H1 (cell line): ENCODE data around the gene LYPD1.

Experiments used
- BACH1 ChIP-seq: IDR thresholded peaks from 2 replicates; pipeline ENCODE4 v1.6.1; 2012; ENCODE audit warnings: low read length, improper control_type of control experiment
- BRCA1 ChIP-seq: IDR thresholded peaks from 2 replicates; pipeline ENCODE4 v1.6.1; 2012; ENCODE audit warnings: low read depth, low read length, improper control_type of control experiment
- CBX5 ChIP-seq: fragments of 300-800, 300-1000 bp; sonication (generic); IDR thresholded peaks from 2 replicates; pipeline ENCODE4 v1.7.1; 2016; ENCODE audit warnings: antibody characterized with exemption, low read length, low read depth
- CEBPB ChIP-seq: IDR thresholded peaks from 2 replicates; pipeline ENCODE4 v1.6.1; 2012; ENCODE audit warnings: low read depth, low read length
- E2F6 ChIP-seq: IDR thresholded peaks from 2 replicates; pipeline ENCODE4 v1.6.1; 2012; ENCODE audit warnings: inconsistent platforms
- FOSL1 ChIP-seq: IDR thresholded peaks from 2 replicates; pipeline ENCODE4 v1.6.1; 2011; ENCODE audit warnings: mild to moderate bottlenecking, low read depth, low read length, moderate library complexity; ENCODE audit not compliant: insufficient read depth
- POLR2A ChIP-seq, 2 experiments: IDR thresholded peaks; 1 replicate in 1 of 2; 2 replicates in 1 of 2; pipeline ENCODE4 v1.6.1; 2011; ENCODE audit warnings: low read depth in 2 of 2, low read length in 2 of 2, mild to moderate bottlenecking in 2 of 2; ENCODE audit errors: control extremely low read depth in 1 of 2
- POLR2AphosphoS5 ChIP-seq: IDR thresholded peaks from 2 replicates; pipeline ENCODE4 v1.6.1; 2011; ENCODE audit warnings: low read depth, low read length
- RAD21 ChIP-seq, 2 experiments: IDR thresholded peaks in 1 of 2; conservative IDR thresholded peaks in 1 of 2; 2 replicates each; pipeline ENCODE4 v1.6.1; 2011; ENCODE audit warnings: low read depth in 2 of 2, low read length in 2 of 2, improper control_type of control experiment in 1 of 2, inconsistent platforms in 1 of 2, mild to moderate bottlenecking in 1 of 2, moderate library complexity in 1 of 2
- TF ChIP-seq, protein P1 (sequence below), 3 experiments: IDR thresholded peaks; 1 replicate in 2 of 3; 2 replicates in 1 of 3; pipeline versions ENCODE4 v1.5.1 to v1.6.1; 2011; ENCODE audit warnings: low read length in 3 of 3, mild to moderate bottlenecking in 3 of 3, inconsistent platforms in 2 of 3, low read depth in 1 of 3, moderate library complexity in 1 of 3; ENCODE audit not compliant: insufficient read depth in 1 of 3; ENCODE audit errors: control extremely low read depth in 1 of 3
- TF ChIP-seq, protein P2 (sequence below): IDR thresholded peaks from 2 replicates; pipeline ENCODE4 v1.6.1; 2012; ENCODE audit warnings: inconsistent platforms

DNA sequence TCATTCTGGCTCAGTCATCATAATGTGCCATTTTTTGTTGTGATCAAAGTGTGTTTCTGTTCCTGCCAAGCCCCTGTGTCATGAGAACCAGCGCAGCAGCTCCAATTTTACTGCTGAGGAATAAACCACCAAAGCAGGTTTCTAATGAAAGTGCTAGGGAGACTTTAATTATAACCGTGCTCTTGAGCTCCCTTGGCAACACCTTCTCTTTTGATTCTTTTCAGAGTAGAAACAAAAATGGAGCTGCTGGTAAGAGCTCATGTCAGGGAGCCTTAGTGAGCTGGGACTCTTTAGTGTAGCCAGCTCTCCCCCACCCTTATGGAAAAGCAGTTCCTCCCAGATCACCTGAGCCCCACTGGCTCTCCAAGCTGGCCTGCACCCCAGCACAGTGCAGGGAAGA, 74.3 kb downstream of the LYPD1 start:
- TF ChIP-seq RAD21 (IDR thresholded peaks at IDR 0.05 in 1 of 2, conservative IDR thresholded peaks at IDR 0.05 in 1 of 2; ENCODE audit: low read depth in 2 of 2, low read length in 2 of 2) (no peak), FOSL1 (no peak), CBX5 (no peak), BACH1 (no peak), POLR2AphosphoS5 (no peak), POLR2A (IDR thresholded peaks at IDR 0.05; ENCODE audit: control extremely low read depth in 1 of 2, low read depth in 2 of 2, low read length in 2 of 2) (no peak), BRCA1 (no peak), CEBPB (no peak), E2F6 (no peak)
- TF ChIP-seq, protein P1, sequence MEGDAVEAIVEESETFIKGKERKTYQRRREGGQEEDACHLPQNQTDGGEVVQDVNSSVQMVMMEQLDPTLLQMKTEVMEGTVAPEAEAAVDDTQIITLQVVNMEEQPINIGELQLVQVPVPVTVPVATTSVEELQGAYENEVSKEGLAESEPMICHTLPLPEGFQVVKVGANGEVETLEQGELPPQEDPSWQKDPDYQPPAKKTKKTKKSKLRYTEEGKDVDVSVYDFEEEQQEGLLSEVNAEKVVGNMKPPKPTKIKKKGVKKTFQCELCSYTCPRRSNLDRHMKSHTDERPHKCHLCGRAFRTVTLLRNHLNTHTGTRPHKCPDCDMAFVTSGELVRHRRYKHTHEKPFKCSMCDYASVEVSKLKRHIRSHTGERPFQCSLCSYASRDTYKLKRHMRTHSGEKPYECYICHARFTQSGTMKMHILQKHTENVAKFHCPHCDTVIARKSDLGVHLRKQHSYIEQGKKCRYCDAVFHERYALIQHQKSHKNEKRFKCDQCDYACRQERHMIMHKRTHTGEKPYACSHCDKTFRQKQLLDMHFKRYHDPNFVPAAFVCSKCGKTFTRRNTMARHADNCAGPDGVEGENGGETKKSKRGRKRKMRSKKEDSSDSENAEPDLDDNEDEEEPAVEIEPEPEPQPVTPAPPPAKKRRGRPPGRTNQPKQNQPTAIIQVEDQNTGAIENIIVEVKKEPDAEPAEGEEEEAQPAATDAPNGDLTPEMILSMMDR (IDR thresholded peaks at IDR 0.05; ENCODE audit: control extremely low read depth in 1 of 3, insufficient read depth in 1 of 3, low read depth in 1 of 3, low read length in 3 of 3): no peak
- TF ChIP-seq, protein P2, sequence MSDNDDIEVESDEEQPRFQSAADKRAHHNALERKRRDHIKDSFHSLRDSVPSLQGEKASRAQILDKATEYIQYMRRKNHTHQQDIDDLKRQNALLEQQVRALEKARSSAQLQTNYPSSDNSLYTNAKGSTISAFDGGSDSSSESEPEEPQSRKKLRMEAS: no peak
